Stomach (tissue), 9 donors: ENCODE results near the gene CISH. TPM values are rescaled to one million over a fixed set of nuclear protein-coding genes. Genes with fewer than 3 reads are reported as not detected.

Experiments used
- DNase-seq, 2 donors: peaks; one replicate each; pipeline versions ENCODE4 v3.0.0 to v3.0.0-alpha.2; 2013 to 2019
- H3K27ac ChIP-seq, 5 donors: fragments of 200-600 bp in 4 of 5; sonication (generic) in 4 of 5; one replicate each; pipeline ENCODE4 v1.5.1; 2013 to 2019; ENCODE audit warnings: mild to moderate bottlenecking in 1 of 5, moderate library complexity in 1 of 5
- H3K27me3 ChIP-seq, 3 donors: fragments of 200-600 bp; sonication (generic); one replicate each; pipeline ENCODE4 v1.5.1; 2017 to 2019; ENCODE audit warnings: mixed run types in 1 of 3
- H3K36me3 ChIP-seq, 4 donors: fragments of 200-600 bp; sonication (generic); 1 replicate in 3 of 4; 2 replicates in 1 of 4; pipeline ENCODE4 v1.5.1; 2016 to 2019
- H3K4me1 ChIP-seq, 4 donors: fragments of 200-600 bp; sonication (generic); one replicate each; pipeline ENCODE4 v1.5.1; 2016 to 2019
- H3K4me3 ChIP-seq, 4 donors: fragments of 200-600 bp; sonication (generic) in 3 of 4; one replicate each; pipeline ENCODE4 v1.5.1; 2016 to 2019; ENCODE audit warnings: mild to moderate bottlenecking in 1 of 4
- H3K9me3 ChIP-seq, 4 donors: fragments of 200-600 bp; sonication (generic); one replicate each; pipeline ENCODE4 v1.5.1; 2016 to 2019
- CTCF ChIP-seq, 7 experiments: fragments of 450-650 bp in 4 of 7; fragments of 200-600 bp in 3 of 7; sonication (generic) in 3 of 7; IDR thresholded peaks; one replicate each; pipeline ENCODE4 v1.5.1; 2016 to 2019; ENCODE audit warnings: antibody characterized with exemption in 7 of 7, control low read depth in 2 of 7, mild to moderate bottlenecking in 1 of 7
- EP300 ChIP-seq: sonication (generic); formaldehyde crosslinking; IDR thresholded peaks from one replicate; pipeline ENCODE4 v1.6.1; 2017; ENCODE audit warnings: antibody characterized with exemption
- POLR2A ChIP-seq, 4 donors: fragments of 450-650 bp; IDR thresholded peaks; one replicate each; pipeline ENCODE4 v1.6.1; 2016; ENCODE audit warnings: antibody characterized with exemption in 4 of 4, control low read depth in 2 of 4, mild to moderate bottlenecking in 1 of 4, moderate library complexity in 1 of 4
- POLR2AphosphoS5 ChIP-seq, 3 donors: sonication (generic); formaldehyde crosslinking; IDR thresholded peaks; one replicate each; pipeline ENCODE4 v1.6.1; 2016; ENCODE audit warnings: antibody characterized with exemption in 3 of 3
- WGBS, 5 donors: extraction: QIAGEN DNeasy Blood & Tissue Kit in 3 of 5; methylation state at CpG; one replicate each; pipeline versions ENCODE4 v1.1.5 to v1.1.7; 2013 to 2018; 5-methylcytosine and 5-hydroxymethylcytosine counted together
- intact Hi-C: fragments of 100-400 bp; cut with DNase I; formaldehyde crosslinking; loops from one replicate; pipeline ENCODE4 v1.15.1; 2023; ENCODE audit warnings: low total_unique reads
- polyA plus RNA-seq, 3 donors: library from polyadenylated mRNA; stranded (reverse); fragments of 200-250 nt; gene quantifications; one replicate each; pipeline ENCODE4 v1.2.3, GENCODE V29; 2013
- total RNA-seq, 5 donors: library from RNA; depleted of rRNA; stranded (reverse); fragments of >200 nt; gene quantifications; one replicate each; pipeline versions ENCODE4 v1.1.0 to v1.2.3, GENCODE V29; 2014 to 2016
- donor health status: healthy with polysubstance abuse.
- donor health status: Bipolar disorder and iron deficiency.
- donor health status: healthy.

The CISH gene
- total and polyA plus RNA-seq, 8 donors = 1.8 to 11.5 (median 5.6) TPM

- TF ChIP-seq POLR2A (IDR thresholded peaks at IDR 0.05) = no peak
- no peak for TF ChIP-seq EP300
- TF ChIP-seq CTCF (IDR thresholded peaks at IDR 0.05) = no peak
- no peak for TF ChIP-seq POLR2AphosphoS5 (IDR thresholded peaks at IDR 0.05)
- intact Hi-C loops = no loop called here
- Histone ChIP-seq H3K9me3 (no peaks in the 10 kb centered on the region), H3K4me1 (peaks cover 0 to 9% (median 4%) of the 10 kb centered on the region in 4 donors), H3K36me3 (peaks cover 0 to 8% (median 6%) of the 10 kb centered on the region in 4 donors), H3K27me3 (no peaks in the 10 kb centered on the region), H3K27ac (no peak overlapping the region), H3K4me3 (no peak overlapping the region)
- 51 to 71% (median 61%) methylated on average over 3 of the region's 3 CpGs for WGBS, 5 donors
- DNase-seq = no peak
Measured at GRCh38 chr3:50653937-50654595, 42.5 kb upstream of the CISH start.

GRCh38 chr3:50652709-50653108 is 41.1 kb upstream of the CISH start:
- peaks cover 0 to 22% (median 18%) of the 10 kb centered on the region in 4 donors for H3K36me3 ChIP-seq
- WGBS, 5 donors = 41 to 74% (median 47%) methylated on average over 2 of the region's 2 CpGs; no CpG with 5 or more reads in 1 of the 5 donors
- peaks cover 0 to 15% (median 4%) of the 10 kb centered on the region in 4 donors for H3K4me1 ChIP-seq
- H3K4me3 ChIP-seq = no peak overlapping the region
- intact Hi-C loops = no loop called here
- DNase-seq = peak; percentile 48 to 53
- no peak overlapping the region for H3K27ac ChIP-seq
- H3K9me3 ChIP-seq = no peaks in the 10 kb centered on the region
- TF ChIP-seq POLR2AphosphoS5 (IDR thresholded peaks at IDR 0.05) (no peak), POLR2A (IDR thresholded peaks at IDR 0.05) (no peak), CTCF (IDR thresholded peaks at IDR 0.05) (peak in 4 of 7 experiments; percentile 23 to 40 (median 32)), EP300 (no peak)
- H3K27me3 ChIP-seq = no peaks in the 10 kb centered on the region

- Histone ChIP-seq H3K9me3 (no peaks in the 10 kb centered on the region), H3K27ac (no peak overlapping the region), H3K4me3 (no peak overlapping the region), H3K36me3 (peaks cover 0 to 29% (median 25%) of the 10 kb centered on the region in 4 donors), H3K4me1 (peaks cover 0 to 15% (median 4%) of the 10 kb centered on the region in 4 donors), H3K27me3 (no peaks in the 10 kb centered on the region)
- DNase-seq = no peak
- intact Hi-C loops = no loop called here
- WGBS, 5 donors = 57 to 75% (median 61%) methylated on average over 5 to 7 of the region's 7 CpGs
- no peak for TF ChIP-seq POLR2A (IDR thresholded peaks at IDR 0.05)
Measured at GRCh38 chr3:50651920-50652529, 40.5 kb upstream of the CISH start.

- intact Hi-C loops = no loop called here
- 81 to 92% (median 86%) methylated on average over 8 of the region's 8 CpGs for WGBS, 5 donors
- DNase-seq = no peak
- no peak for TF ChIP-seq POLR2A (IDR thresholded peaks at IDR 0.05)
- TF ChIP-seq CTCF (IDR thresholded peaks at IDR 0.05) = no peak
- no peak for TF ChIP-seq EP300
- TF ChIP-seq POLR2AphosphoS5 (IDR thresholded peaks at IDR 0.05) = no peak
- H3K4me3 ChIP-seq = no peak overlapping the region
- peaks cover 0 to 34% (median 31%) of the 10 kb centered on the region in 4 donors for H3K36me3 ChIP-seq
- no peaks in the 10 kb centered on the region for H3K9me3 ChIP-seq
- peaks cover 0 to 15% (median 4%) of the 10 kb centered on the region in 4 donors for H3K4me1 ChIP-seq
- H3K27ac ChIP-seq = no peak overlapping the region
- no peaks in the 10 kb centered on the region for H3K27me3 ChIP-seq
Measured at GRCh38 chr3:50651445-50651844, 39.9 kb upstream of the CISH start.

GRCh38 chr3:50650018-50650417 is 38.4 kb upstream of the CISH start:
- H3K4me1 ChIP-seq = peaks cover 0 to 15% (median 4%) of the 10 kb centered on the region in 4 donors
- 79 to 100% (median 91%) methylated on average over 1 of the region's 1 CpG for WGBS, 5 donors
- H3K27ac ChIP-seq = no peak overlapping the region
- H3K9me3 ChIP-seq = no peaks in the 10 kb centered on the region
- DNase-seq = no peak
- H3K27me3 ChIP-seq = no peaks in the 10 kb centered on the region
- no peak for TF ChIP-seq CTCF (IDR thresholded peaks at IDR 0.05)
- TF ChIP-seq EP300 = no peak
- no peak for TF ChIP-seq POLR2AphosphoS5 (IDR thresholded peaks at IDR 0.05)
- TF ChIP-seq POLR2A (IDR thresholded peaks at IDR 0.05) = no peak
- H3K4me3 ChIP-seq = no peak overlapping the region
- peaks cover 4 to 49% (median 45%) of the 10 kb centered on the region in 4 donors for H3K36me3 ChIP-seq
- intact Hi-C loops = no loop called here
